ENCODE data around the gene SMPX.
"Not testable (repeated sequence)": the region's sequence is repeated elsewhere in the genome, so short reads cannot be mapped to it uniquely, and the experiment has no call there.

SMPX gene

GRCh38 chrX:21773036-21773435 is 15.1 kb upstream of the SMPX start:
- H3K27ac ChIP-seq (ENCODE audit: low read depth, low read length); H3K4me1 ChIP-seq (ENCODE audit: insufficient read depth, low read length); H3K9ac ChIP-seq (ENCODE audit: low read length); H3K4me3 ChIP-seq (ENCODE audit: low read depth in 1 of 2, low read length in 2 of 2); H3K27me3 ChIP-seq (ENCODE audit: control insufficient read depth in 1 of 2, insufficient read depth in 2 of 2, low read length in 2 of 2); H3K9me3 ChIP-seq (ENCODE audit: low read length); H3K36me3 ChIP-seq (ENCODE audit: insufficient read depth, low read length): not testable (repeated sequence)

DNA sequence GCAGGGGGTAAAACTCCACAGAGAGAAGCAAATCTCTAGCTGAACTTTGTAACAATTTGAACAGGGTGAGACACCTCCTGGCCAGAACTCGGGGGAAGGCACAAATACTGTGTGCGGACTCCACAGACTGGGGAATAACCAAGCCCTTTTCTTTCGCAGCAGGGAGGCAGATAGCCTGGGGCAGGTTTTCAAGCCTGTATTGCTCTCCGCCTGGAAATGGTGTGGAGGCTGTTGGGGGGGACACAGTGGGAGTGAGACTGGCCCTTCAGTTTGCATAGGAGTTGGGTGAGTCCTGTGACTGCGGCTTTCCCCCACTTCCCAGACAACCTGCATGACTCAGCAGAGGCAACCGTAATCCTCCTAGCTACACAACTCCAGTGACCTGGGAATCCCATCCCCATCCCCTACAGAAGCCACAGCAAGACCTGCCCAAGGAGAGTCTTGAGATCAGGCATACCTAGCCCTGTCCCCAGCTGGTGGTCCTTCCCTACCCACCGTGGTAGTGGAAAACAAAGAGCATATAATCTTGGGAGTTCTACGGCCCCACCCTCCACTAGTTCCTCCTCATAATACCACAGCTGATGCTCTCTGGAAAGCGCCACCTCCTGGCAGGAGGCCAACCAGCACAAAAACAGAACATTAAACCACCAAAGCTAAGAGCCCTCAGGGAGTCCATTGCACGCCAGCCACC is 12.9 kb upstream of the SMPX start:
- H3K4me3 ChIP-seq (ENCODE audit: low read depth in 1 of 2, low read length in 2 of 2) = no peak overlapping the region
- no peak overlapping the region for H3K27ac ChIP-seq (ENCODE audit: low read depth, low read length)
- no peaks in the 10 kb centered on the region for H3K9me3 ChIP-seq (ENCODE audit: low read length)
- no peaks in the 10 kb centered on the region for H3K27me3 ChIP-seq (ENCODE audit: control insufficient read depth in 1 of 2, insufficient read depth in 2 of 2, low read length in 2 of 2)
- H3K9ac ChIP-seq (ENCODE audit: low read length) = no peak overlapping the region
- H3K36me3 ChIP-seq (ENCODE audit: insufficient read depth, low read length) = no peaks in the 10 kb centered on the region
- H3K4me1 ChIP-seq (ENCODE audit: insufficient read depth, low read length) = no peaks in the 10 kb centered on the region

DNA sequence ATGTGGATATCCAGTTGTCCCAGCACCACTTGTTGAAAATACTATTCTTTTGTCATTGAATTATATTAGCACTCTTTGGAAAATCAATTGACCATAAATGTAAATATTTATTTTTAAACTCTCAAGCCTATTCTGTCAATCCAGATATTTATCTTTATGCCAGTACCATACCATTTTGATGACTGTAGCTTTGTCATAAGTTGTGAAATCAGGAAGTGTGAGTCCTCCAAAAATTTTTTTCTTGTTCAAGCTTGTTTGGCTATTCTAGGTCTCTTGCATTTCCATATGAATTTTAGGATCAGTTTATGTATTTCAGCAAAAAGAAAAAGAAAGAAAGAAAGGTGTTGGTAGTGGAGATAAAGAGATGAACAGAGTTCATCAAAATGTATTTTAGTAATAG is 8.2 kb upstream of the SMPX start:
- Histone ChIP-seq H3K4me1 (ENCODE audit: insufficient read depth, low read length) (no peaks in the 10 kb centered on the region), H3K4me3 (ENCODE audit: low read depth in 1 of 2, low read length in 2 of 2) (no peak overlapping the region), H3K9me3 (ENCODE audit: low read length) (no peaks in the 10 kb centered on the region), H3K36me3 (ENCODE audit: insufficient read depth, low read length) (no peaks in the 10 kb centered on the region), H3K27me3 (ENCODE audit: control insufficient read depth in 1 of 2, insufficient read depth in 2 of 2, low read length in 2 of 2) (no peaks in the 10 kb centered on the region), H3K9ac (ENCODE audit: low read length) (no peak overlapping the region), H3K27ac (ENCODE audit: low read depth, low read length) (no peak overlapping the region)

GRCh38 chrX:21764008-21764407 is 6.1 kb upstream of the SMPX start:
- Histone ChIP-seq H3K27ac (ENCODE audit: low read depth, low read length) (no peak overlapping the region), H3K36me3 (ENCODE audit: insufficient read depth, low read length) (no peaks in the 10 kb centered on the region), H3K4me1 (ENCODE audit: insufficient read depth, low read length) (no peaks in the 10 kb centered on the region), H3K9me3 (ENCODE audit: low read length) (no peaks in the 10 kb centered on the region), H3K27me3 (ENCODE audit: control insufficient read depth in 1 of 2, insufficient read depth in 2 of 2, low read length in 2 of 2) (no peaks in the 10 kb centered on the region), H3K4me3 (ENCODE audit: low read depth in 1 of 2, low read length in 2 of 2) (no peak overlapping the region), H3K9ac (ENCODE audit: low read length) (no peak overlapping the region)

DNA sequence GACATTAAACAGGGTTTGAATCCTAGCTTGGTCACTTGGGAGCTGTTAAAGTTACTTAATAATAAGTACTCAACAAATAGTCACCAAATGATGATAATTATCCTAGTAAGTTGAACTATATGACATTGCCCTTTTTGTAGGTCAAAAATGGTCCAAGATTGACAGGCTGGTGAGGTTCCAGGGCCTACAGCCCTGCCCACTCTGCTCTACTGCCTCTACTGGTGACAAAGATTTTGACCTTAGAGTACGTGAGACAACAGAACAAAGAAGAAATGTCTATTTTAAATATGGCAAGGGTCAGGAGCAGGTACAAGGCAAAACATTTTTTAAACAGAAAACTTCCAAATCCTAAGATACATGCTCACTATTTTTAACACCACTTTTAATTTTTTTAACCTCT is 572 bp upstream of the SMPX start:
- H3K4me3 ChIP-seq (ENCODE audit: low read depth in 1 of 2, low read length in 2 of 2) = no peak overlapping the region
- H3K9me3 ChIP-seq (ENCODE audit: low read length) = no peaks in the 10 kb centered on the region
- H3K27me3 ChIP-seq (ENCODE audit: control insufficient read depth in 1 of 2, insufficient read depth in 2 of 2, low read length in 2 of 2) = no peaks in the 10 kb centered on the region
- peak overlapping the region; percentile 22 for H3K27ac ChIP-seq (ENCODE audit: low read depth, low read length)
- no peaks in the 10 kb centered on the region for H3K4me1 ChIP-seq (ENCODE audit: insufficient read depth, low read length)
- H3K36me3 ChIP-seq (ENCODE audit: insufficient read depth, low read length) = no peaks in the 10 kb centered on the region
- H3K9ac ChIP-seq (ENCODE audit: low read length) = no peak overlapping the region

GRCh38 chrX:21756785-21757529 is 959 bp downstream of the SMPX start:
- H3K36me3 ChIP-seq (ENCODE audit: insufficient read depth, low read length) = no peaks in the 10 kb centered on the region
- no peaks in the 10 kb centered on the region for H3K27me3 ChIP-seq (ENCODE audit: control insufficient read depth in 1 of 2, insufficient read depth in 2 of 2, low read length in 2 of 2)
- no peak overlapping the region for H3K27ac ChIP-seq (ENCODE audit: low read depth, low read length)
- peak overlapping the region; percentile 9 to 32 for H3K4me3 ChIP-seq (ENCODE audit: low read depth in 1 of 2, low read length in 2 of 2)
- no peaks in the 10 kb centered on the region for H3K9me3 ChIP-seq (ENCODE audit: low read length)
- no peaks in the 10 kb centered on the region for H3K4me1 ChIP-seq (ENCODE audit: insufficient read depth, low read length)
- peak overlapping the region; percentile 12 for H3K9ac ChIP-seq (ENCODE audit: low read length)

- Histone ChIP-seq H3K9me3 (ENCODE audit: low read length) (no peaks in the 10 kb centered on the region), H3K27me3 (ENCODE audit: control insufficient read depth in 1 of 2, insufficient read depth in 2 of 2, low read length in 2 of 2) (no peaks in the 10 kb centered on the region), H3K9ac (ENCODE audit: low read length) (no peak overlapping the region), H3K4me3 (ENCODE audit: low read depth in 1 of 2, low read length in 2 of 2) (no peak overlapping the region), H3K27ac (ENCODE audit: low read depth, low read length) (no peak overlapping the region), H3K4me1 (ENCODE audit: insufficient read depth, low read length) (no peaks in the 10 kb centered on the region), H3K36me3 (ENCODE audit: insufficient read depth, low read length) (no peaks in the 10 kb centered on the region)
Measured at GRCh38 chrX:21749924-21750323, 8.0 kb downstream of the SMPX start.

- H3K27me3 ChIP-seq (ENCODE audit: control insufficient read depth in 1 of 2, insufficient read depth in 2 of 2, low read length in 2 of 2) = no peaks in the 10 kb centered on the region
- no peaks in the 10 kb centered on the region for H3K9me3 ChIP-seq (ENCODE audit: low read length)
- no peaks in the 10 kb centered on the region for H3K4me1 ChIP-seq (ENCODE audit: insufficient read depth, low read length)
- H3K27ac ChIP-seq (ENCODE audit: low read depth, low read length) = no peak overlapping the region
- no peaks in the 10 kb centered on the region for H3K36me3 ChIP-seq (ENCODE audit: insufficient read depth, low read length)
- no peak overlapping the region for H3K4me3 ChIP-seq (ENCODE audit: low read depth in 1 of 2, low read length in 2 of 2)
- H3K9ac ChIP-seq (ENCODE audit: low read length) = no peak overlapping the region
Measured at GRCh38 chrX:21748235-21748634, 9.7 kb downstream of the SMPX start.

- no peak overlapping the region for H3K4me3 ChIP-seq (ENCODE audit: low read depth in 1 of 2, low read length in 2 of 2)
- no peaks in the 10 kb centered on the region for H3K27me3 ChIP-seq (ENCODE audit: control insufficient read depth in 1 of 2, insufficient read depth in 2 of 2, low read length in 2 of 2)
- no peaks in the 10 kb centered on the region for H3K36me3 ChIP-seq (ENCODE audit: insufficient read depth, low read length)
- no peaks in the 10 kb centered on the region for H3K4me1 ChIP-seq (ENCODE audit: insufficient read depth, low read length)
- H3K27ac ChIP-seq (ENCODE audit: low read depth, low read length) = no peak overlapping the region
- H3K9ac ChIP-seq (ENCODE audit: low read length) = no peak overlapping the region
- H3K9me3 ChIP-seq (ENCODE audit: low read length) = no peaks in the 10 kb centered on the region
Measured at GRCh38 chrX:21747558-21747957, 10.4 kb downstream of the SMPX start.

- Histone ChIP-seq H3K9me3 (ENCODE audit: low read length) (no peaks in the 10 kb centered on the region), H3K4me3 (ENCODE audit: low read depth in 1 of 2, low read length in 2 of 2) (no peak overlapping the region), H3K27ac (ENCODE audit: low read depth, low read length) (no peak overlapping the region), H3K36me3 (ENCODE audit: insufficient read depth, low read length) (no peaks in the 10 kb centered on the region), H3K27me3 (ENCODE audit: control insufficient read depth in 1 of 2, insufficient read depth in 2 of 2, low read length in 2 of 2) (no peaks in the 10 kb centered on the region), H3K9ac (ENCODE audit: low read length) (no peak overlapping the region), H3K4me1 (ENCODE audit: insufficient read depth, low read length) (no peaks in the 10 kb centered on the region)
Measured at GRCh38 chrX:21745756-21746155, 12.2 kb downstream of the SMPX start.

GRCh38 chrX:21744721-21745120 is 13.2 kb downstream of the SMPX start:
- H3K27ac ChIP-seq (ENCODE audit: low read depth, low read length) = no peak overlapping the region
- no peaks in the 10 kb centered on the region for H3K9me3 ChIP-seq (ENCODE audit: low read length)
- H3K27me3 ChIP-seq (ENCODE audit: control insufficient read depth in 1 of 2, insufficient read depth in 2 of 2, low read length in 2 of 2) = no peaks in the 10 kb centered on the region
- H3K9ac ChIP-seq (ENCODE audit: low read length) = no peak overlapping the region
- no peak overlapping the region for H3K4me3 ChIP-seq (ENCODE audit: low read depth in 1 of 2, low read length in 2 of 2)
- no peaks in the 10 kb centered on the region for H3K4me1 ChIP-seq (ENCODE audit: insufficient read depth, low read length)
- no peaks in the 10 kb centered on the region for H3K36me3 ChIP-seq (ENCODE audit: insufficient read depth, low read length)

DNA sequence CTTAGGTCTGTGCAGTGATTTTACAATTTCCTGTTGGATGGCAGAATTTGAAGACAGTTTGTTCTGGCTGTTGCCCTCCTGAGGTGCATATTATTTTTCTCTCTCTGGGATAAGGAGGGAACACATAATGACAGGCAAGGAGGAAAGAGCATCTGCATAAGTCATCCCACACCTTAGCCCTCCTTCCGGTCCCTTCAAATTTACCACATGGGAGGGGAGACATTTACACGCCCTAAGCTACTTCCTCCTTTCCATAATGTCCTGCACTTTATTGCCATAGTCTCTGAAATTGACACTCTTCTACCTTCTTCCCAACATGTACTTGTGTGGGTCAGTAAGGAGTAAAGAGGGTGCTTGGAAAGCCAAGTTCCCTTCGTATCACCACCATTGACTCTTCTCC is 13.9 kb downstream of the SMPX start:
- H3K4me3 ChIP-seq (ENCODE audit: low read depth in 1 of 2, low read length in 2 of 2) = no peak overlapping the region
- no peaks in the 10 kb centered on the region for H3K27me3 ChIP-seq (ENCODE audit: control insufficient read depth in 1 of 2, insufficient read depth in 2 of 2, low read length in 2 of 2)
- H3K4me1 ChIP-seq (ENCODE audit: insufficient read depth, low read length) = no peaks in the 10 kb centered on the region

More for the DNA sequence above, 13.9 kb downstream of the SMPX start:
- Histone ChIP-seq H3K27ac (ENCODE audit: low read depth, low read length) (no peak overlapping the region), H3K9me3 (ENCODE audit: low read length) (no peaks in the 10 kb centered on the region), H3K36me3 (ENCODE audit: insufficient read depth, low read length) (no peaks in the 10 kb centered on the region), H3K9ac (ENCODE audit: low read length) (no peak overlapping the region)
